SK-N-MC (cell line): ENCODE results near the gene HSD17B1.
"Not testable (repeated sequence)": the region's sequence is repeated elsewhere in the genome, so short reads cannot be mapped to it uniquely, and the experiment has no call there.

Experiments used
- DNase-seq: peaks from one replicate; pipeline ENCODE4 v3.0.0-alpha.2; 2011; ENCODE audit warnings: low read depth, low spot score
- H3K27ac ChIP-seq: fragments of 200-600 bp; sonication (generic); 2 replicates; pipeline ENCODE4 v1.5.1; 2016; ENCODE audit warnings: mixed run types
- H3K36me3 ChIP-seq: fragments of 200-600 bp; sonication (generic); 2 replicates; pipeline ENCODE4 v1.6.1; 2017; ENCODE audit warnings: antibody characterized with exemption, low read length, mixed read lengths; ENCODE audit not compliant: insufficient read depth
- H3K4me3 ChIP-seq: fragments of 200-600 bp; sonication (generic); 2 replicates; pipeline ENCODE4 v1.5.1; 2016
- H3K9ac ChIP-seq: fragments of 200-600 bp; sonication (generic); 2 replicates; pipeline ENCODE4 v1.8.0; 2017; ENCODE audit warnings: mixed run types, mixed read lengths; ENCODE audit not compliant: insufficient read length
- H3K9me3 ChIP-seq: fragments of 200-600 bp; sonication (generic); 2 replicates; pipeline ENCODE4 v1.6.1; 2017; ENCODE audit warnings: low read depth, mild to moderate bottlenecking, antibody characterized with exemption, low read length, moderate library complexity, mixed read lengths
- EZH2 ChIP-seq: fragments of 200-600 bp; sonication (generic); IDR thresholded peaks from one replicate; pipeline ENCODE4 v1.6.1; 2017; ENCODE audit warnings: antibody characterized with exemption
- FOXP2 ChIP-seq: optimal IDR thresholded peaks from 2 replicates; pipeline ENCODE3; 2011; ENCODE audit warnings: mild to moderate bottlenecking, moderate library complexity; ENCODE audit not compliant: insufficient read depth; ENCODE audit errors: extremely low read length, control extremely low read depth
- POLR2AphosphoS5 ChIP-seq: IDR thresholded peaks from 2 replicates; pipeline ENCODE4 v1.6.1; 2012; ENCODE audit warnings: mild to moderate bottlenecking, low read depth, low read length, borderline replicate concordance

HSD17B1 gene, protein sequence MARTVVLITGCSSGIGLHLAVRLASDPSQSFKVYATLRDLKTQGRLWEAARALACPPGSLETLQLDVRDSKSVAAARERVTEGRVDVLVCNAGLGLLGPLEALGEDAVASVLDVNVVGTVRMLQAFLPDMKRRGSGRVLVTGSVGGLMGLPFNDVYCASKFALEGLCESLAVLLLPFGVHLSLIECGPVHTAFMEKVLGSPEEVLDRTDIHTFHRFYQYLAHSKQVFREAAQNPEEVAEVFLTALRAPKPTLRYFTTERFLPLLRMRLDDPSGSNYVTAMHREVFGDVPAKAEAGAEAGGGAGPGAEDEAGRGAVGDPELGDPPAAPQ

DNA sequence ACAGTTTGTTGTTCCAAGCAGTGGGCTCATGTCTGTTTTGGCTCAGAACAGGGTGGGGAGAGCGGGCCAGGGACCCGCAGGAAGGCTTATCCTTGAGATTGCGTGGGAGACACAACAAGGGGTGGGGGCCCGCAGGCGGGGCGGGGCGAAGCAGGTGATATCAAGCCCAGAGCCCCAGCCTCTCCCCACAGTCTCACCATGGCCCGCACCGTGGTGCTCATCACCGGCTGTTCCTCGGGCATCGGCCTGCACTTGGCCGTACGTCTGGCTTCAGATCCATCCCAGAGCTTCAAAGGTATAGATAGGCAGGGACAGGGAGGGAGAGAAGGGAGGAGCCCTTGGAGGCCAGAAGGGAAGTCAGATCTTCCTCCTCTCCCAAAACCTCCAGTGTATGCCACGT is at the start of gene HSD17B1:
Gene HSD17B1, plus strand, starts transcription at position 188 of the 400 bp plus-strand sequence. Its CDS starts 11 bp downstream, at position 199.
- H3K9ac ChIP-seq, H3K36me3 ChIP-seq, H3K27ac ChIP-seq, H3K9me3 ChIP-seq, H3K4me3 ChIP-seq, DNase-seq: not testable (repeated sequence)

DNA sequence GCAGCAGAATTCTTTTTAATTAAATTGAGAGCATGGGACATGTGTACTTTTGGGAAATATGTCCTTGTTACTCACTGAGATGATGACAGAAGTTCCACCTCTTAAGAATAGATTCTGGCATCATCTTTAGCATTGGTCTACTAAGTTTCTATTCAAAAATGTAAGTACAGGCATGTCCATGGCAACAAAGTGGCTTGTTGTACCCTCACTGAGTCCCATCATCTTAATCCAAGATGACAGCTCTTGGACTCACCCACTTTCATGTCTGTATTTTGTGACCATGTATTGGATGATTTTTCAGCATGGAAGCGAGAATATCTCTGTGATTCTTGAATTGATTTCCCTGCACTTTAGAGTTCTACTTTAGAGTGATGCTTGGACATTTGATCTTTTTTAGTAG is 49.8 kb upstream of the HSD17B1 start:
- no peak for DNase-seq
- Histone ChIP-seq H3K36me3 (peaks cover 6% of the 10 kb centered on the region; the same call in 1 of the 2 replicates), H3K9ac (no peak overlapping the region), H3K4me3 (no peak overlapping the region), H3K9me3 (no peaks in the 10 kb centered on the region), H3K27ac (no peak overlapping the region)
- TF ChIP-seq POLR2AphosphoS5 (no peak), FOXP2 (no peak), EZH2 (no peak)

DNA sequence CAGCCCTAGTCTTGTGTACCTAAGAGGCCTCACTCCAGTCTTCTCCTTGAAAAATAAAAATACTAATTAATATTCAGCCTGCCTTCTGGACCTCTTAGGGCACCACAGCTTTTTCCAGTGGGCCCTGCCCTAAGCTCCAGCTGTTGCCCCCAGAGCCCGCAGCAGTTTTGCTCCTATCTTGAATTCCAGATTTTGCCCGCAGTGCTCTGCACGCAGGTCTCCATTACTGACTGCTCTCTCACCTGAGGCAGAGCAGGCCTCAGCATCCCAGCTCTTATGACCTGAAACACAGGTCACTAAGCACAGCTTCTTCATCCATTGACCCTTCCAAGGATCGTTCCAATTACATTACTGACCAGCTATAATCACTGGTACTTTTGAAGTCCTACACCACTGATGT is 45.1 kb upstream of the HSD17B1 start:
- DNase-seq, result no peak
- no peak overlapping the region for H3K4me3 ChIP-seq
- H3K9ac ChIP-seq, result no peak overlapping the region
- H3K27ac ChIP-seq, result no peak overlapping the region
- H3K9me3 ChIP-seq, result no peaks in the 10 kb centered on the region
- no peak for TF ChIP-seq POLR2AphosphoS5
- TF ChIP-seq EZH2, result no peak
- TF ChIP-seq FOXP2, result no peak
- H3K36me3 ChIP-seq, result peaks cover 2% of the 10 kb centered on the region; the same call in 1 of the 2 replicates

DNA sequence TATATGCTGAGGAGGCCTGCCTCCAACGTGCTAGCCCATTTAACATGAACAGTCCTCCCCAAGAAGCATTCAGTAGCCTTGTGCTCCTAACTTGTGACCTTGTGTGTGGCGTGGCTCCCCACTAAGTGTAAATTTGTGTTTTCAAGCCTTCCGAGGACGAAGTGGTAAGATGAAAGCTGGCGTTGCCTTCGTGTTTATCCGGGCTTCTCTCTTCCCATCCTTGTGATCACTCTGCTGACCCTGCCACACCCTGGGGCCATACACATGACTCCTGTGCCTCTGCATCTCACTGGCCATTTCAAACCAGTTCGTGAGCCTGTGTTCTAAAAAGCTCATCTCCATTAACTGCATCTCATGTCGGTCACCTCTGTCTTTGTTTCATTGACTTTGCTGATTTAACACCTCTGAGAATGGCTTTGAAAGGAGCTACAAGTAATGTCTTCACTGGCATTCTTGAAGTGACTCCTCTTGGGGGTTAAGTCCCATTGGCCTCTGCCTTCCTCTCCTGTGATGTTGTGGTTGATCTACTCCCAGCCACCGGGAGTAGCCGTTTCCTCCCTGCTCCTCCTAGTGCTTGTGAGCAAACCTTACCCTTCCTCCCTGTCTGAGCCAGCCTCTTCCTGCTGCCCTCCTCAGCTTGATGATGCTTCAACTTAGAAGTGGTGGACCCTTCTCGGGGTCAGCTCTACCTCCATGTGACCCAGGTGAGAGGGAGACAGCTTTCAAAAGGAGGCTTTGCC is 44.1 kb upstream of the HSD17B1 start:
- Histone ChIP-seq H3K27ac (no peak overlapping the region), H3K9me3 (no peaks in the 10 kb centered on the region), H3K9ac (no peak overlapping the region), H3K4me3 (no peak overlapping the region), H3K36me3 (no peaks in the 10 kb centered on the region)
- TF ChIP-seq EZH2 (no peak), POLR2AphosphoS5 (no peak), FOXP2 (no peak)
- DNase-seq, result no peak

DNA sequence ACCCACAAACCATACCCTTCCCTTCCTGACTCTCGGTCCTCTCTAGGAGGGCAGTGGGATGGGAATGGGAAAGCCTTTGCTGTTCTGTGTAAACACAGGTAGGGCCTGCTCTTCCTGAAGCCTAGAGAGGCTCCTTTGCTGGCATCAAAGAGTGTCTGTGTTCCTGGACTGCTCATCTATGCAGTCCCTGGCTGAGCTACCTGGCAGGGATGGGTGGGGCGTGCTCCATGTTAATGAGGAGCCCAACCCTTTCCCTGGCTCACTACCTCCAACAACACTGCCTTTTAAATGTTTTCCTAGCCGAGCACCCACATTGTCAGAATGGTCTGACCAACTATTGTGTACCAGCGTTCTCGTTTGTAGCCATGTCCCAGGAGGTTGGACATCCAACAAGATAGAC is 43.3 kb upstream of the HSD17B1 start:
- no peak for DNase-seq
- TF ChIP-seq FOXP2 (no peak), EZH2 (no peak), POLR2AphosphoS5 (no peak)
- Histone ChIP-seq H3K4me3 (no peak overlapping the region), H3K9ac (no peak overlapping the region), H3K27ac (no peak overlapping the region), H3K36me3 (no peaks in the 10 kb centered on the region), H3K9me3 (no peaks in the 10 kb centered on the region)

DNA sequence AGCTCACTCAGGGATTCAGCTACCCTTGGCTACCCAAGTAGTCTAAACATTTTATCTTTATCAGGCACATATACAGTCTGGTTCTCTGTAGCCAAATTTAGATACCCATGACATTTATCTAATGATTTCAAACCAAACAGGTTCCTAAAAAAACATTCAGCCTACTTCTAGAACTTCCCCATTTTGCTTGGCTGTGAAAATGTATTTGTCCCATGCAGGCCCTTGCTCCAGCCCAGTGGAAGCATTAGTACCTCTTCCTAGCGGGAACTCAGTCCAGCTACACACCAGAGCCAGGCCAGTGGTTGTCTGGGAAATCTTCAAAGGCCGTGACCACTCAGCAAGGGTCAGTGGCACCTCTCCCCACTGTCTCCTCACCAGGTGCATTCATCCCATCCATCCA is 42.9 kb upstream of the HSD17B1 start:
- H3K9me3 ChIP-seq, result no peaks in the 10 kb centered on the region
- no peak overlapping the region for H3K9ac ChIP-seq
- DNase-seq, result no peak
- H3K27ac ChIP-seq, result no peak overlapping the region
- TF ChIP-seq FOXP2 (no peak), POLR2AphosphoS5 (no peak), EZH2 (no peak)
- H3K36me3 ChIP-seq, result no peaks in the 10 kb centered on the region
- no peak overlapping the region for H3K4me3 ChIP-seq

DNA sequence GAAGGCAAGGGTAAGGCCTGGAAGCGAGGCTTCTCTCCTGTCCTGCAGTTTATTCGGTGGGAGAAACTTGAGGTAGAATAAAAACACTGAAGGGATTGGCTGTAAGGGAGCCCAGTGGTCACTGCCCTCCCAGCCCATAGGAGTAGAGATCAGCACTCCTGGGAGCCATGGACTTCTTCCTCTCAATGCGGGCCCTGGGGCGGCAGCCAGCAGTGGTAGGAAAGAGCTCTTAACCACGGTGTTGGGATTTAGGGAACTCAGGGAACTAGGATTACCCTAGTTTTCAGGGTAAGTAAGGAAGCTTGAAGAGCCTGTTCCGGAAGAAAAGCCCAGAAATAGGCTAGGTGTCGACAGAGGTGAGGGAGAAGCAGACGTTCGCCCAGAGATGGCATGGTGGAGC is 40.5 kb upstream of the HSD17B1 start:
- no peak overlapping the region for H3K27ac ChIP-seq
- no peaks in the 10 kb centered on the region for H3K9me3 ChIP-seq
- TF ChIP-seq FOXP2 (no peak), EZH2 (no peak)
- H3K4me3 ChIP-seq, result no peak overlapping the region
- no peaks in the 10 kb centered on the region for H3K36me3 ChIP-seq
- no peak overlapping the region for H3K9ac ChIP-seq
- DNase-seq, result no peak

DNA sequence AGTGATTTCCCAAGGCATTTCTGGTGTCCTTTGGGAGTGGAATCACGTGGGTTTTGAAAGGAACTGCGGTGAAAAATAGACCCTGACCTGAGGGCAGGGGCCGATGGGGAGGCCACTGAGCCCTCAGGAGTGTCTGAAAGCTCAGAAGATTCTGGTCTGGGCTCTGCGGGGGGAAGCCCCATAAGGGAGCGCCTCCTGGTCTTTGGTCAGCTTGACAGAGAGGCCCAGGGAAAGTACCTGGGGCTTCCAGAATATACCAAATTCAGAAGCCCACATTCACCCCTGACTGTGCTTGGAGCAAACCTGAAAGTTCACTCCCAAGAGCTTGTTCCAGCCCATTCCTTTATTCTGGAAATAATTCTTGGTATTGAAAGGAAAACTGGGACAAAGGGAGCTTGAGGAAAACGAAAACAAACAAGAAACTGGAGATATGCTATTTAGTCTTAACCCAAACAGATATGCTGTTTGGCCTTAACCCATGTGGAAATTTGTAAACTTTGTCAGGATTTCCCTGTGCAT is 39.9 kb upstream of the HSD17B1 start:
- TF ChIP-seq EZH2, result no peak
- no peak for TF ChIP-seq FOXP2
- no peak for TF ChIP-seq POLR2AphosphoS5
- Histone ChIP-seq H3K36me3 (no peaks in the 10 kb centered on the region), H3K9ac (no peak overlapping the region), H3K27ac (no peak overlapping the region), H3K4me3 (no peak overlapping the region), H3K9me3 (no peaks in the 10 kb centered on the region)
- DNase-seq, result no peak
